NCI-H2227 (cell line): ENCODE results near the gene CARD9.
"Not testable (repeated sequence)": the region's sequence is repeated elsewhere in the genome, so short reads cannot be mapped to it uniquely, and the experiment has no call there.

Experiments
- DNase-seq: peaks from one replicate; lab custom pipeline; 2025; ENCODE audit not compliant: unreplicated experiment; lab: John Stamatoyannopoulos, UW

CARD9 gene

GRCh38 chr9:136373300-136374182 lies at the start of gene CARD9:
TSS of gene CARD9 (minus strand) at chr9:136373669. CDS start at chr9:136372078, 1,591 bp downstream.
- DNase-seq: no peak

- DNase-seq: no peak
Observed at GRCh38 chr9:136422876-136423275, 49.4 kb upstream of the CARD9 start.

DNA sequence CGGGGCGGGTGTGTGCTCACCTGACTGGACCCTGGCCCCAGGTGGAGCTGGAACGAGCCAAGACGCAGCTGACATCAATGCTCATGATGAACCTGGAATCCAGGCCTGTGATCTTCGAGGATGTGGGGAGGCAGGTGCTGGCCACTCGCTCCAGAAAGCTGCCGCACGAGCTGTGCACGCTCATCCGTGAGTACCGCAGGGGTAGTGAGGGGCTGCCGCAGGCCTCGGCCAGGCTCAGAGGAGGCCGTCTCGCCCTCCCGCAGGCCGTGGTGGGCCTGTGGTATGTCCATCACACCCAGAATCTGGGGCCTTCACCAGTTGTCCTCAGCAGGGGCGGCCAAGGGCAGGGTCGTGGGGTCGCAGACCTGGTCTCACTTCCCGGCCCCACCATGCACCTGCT lies 48.3 kb upstream of the CARD9 start:
- no peak for DNase-seq

DNA sequence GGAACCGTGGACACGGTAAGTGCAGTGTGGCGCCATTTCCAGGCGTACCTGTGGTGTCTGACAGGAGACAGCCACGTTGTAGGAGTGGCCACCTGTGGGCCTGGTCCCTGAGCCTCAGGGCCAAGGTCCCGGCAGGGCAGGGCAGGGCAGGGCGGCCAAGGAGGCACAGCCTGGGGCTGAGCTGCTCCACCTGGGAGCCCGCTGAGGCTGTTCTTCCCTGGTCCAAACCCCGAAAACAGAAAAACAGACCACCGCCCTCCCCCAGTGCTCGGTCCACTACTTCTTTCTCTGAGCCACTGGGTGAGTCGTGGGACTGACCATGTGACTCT lies 45.6 kb upstream of the CARD9 start:
- DNase-seq: no peak

- DNase-seq: no peak
Observed at GRCh38 chr9:136418182-136419091, 45.0 kb upstream of the CARD9 start.

DNA sequence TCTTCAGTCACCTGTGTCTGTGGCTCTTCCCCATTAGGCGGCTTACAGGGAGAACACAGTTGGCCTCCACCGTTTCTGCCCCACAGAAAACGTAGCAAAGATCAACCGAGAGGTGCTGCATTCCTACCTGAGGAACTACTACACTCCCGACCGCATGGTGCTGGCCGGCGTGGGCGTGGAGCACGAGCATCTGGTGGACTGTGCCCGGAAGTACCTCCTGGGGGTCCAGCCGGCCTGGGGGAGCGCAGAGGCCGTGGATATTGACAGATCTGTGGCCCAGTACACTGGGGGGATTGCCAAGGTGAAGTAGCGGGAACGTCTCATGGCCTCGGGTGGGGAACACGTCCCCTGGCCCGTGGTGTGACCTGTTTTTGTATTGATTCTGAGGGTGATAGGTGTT lies 43.4 kb upstream of the CARD9 start:
- DNase-seq: no peak

DNA sequence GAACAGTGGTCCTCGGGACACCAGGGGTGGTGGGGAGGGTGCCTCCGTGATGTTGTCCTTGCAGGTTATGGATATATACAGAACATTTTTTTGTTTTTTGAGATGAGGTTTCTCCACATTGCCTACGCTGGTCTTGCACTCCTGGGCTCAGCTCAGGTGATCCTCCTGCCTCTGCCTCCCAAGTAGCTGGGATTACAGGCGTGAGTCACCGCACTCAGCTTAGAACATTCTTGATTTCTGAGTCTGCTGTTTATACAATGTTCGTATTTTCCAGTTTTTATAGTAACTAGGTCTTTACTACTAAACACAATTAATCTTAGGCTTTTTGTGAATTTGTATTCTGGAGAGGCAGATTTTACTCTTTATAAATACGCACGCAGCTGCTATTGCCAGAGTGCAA lies 43.0 kb upstream of the CARD9 start:
- no peak for DNase-seq

GRCh38 chr9:136412962-136413361 lies 39.5 kb upstream of the CARD9 start:
- peak; percentile 26 for DNase-seq

- DNase-seq: no peak
Observed at GRCh38 chr9:136411378-136411777, 37.9 kb upstream of the CARD9 start.

- DNase-seq: peak; percentile 90
Observed at GRCh38 chr9:136410500-136411287, 37.2 kb upstream of the CARD9 start, which contains the start of the genes ENTR1 and PMPCA. TSS of gene ENTR1 (minus strand) at chr9:136410614. CDS start at chr9:136410397, 217 bp downstream. TSS of gene PMPCA (plus strand) at chr9:136410658. CDS start at chr9:136410669, 11 bp downstream.

DNA sequence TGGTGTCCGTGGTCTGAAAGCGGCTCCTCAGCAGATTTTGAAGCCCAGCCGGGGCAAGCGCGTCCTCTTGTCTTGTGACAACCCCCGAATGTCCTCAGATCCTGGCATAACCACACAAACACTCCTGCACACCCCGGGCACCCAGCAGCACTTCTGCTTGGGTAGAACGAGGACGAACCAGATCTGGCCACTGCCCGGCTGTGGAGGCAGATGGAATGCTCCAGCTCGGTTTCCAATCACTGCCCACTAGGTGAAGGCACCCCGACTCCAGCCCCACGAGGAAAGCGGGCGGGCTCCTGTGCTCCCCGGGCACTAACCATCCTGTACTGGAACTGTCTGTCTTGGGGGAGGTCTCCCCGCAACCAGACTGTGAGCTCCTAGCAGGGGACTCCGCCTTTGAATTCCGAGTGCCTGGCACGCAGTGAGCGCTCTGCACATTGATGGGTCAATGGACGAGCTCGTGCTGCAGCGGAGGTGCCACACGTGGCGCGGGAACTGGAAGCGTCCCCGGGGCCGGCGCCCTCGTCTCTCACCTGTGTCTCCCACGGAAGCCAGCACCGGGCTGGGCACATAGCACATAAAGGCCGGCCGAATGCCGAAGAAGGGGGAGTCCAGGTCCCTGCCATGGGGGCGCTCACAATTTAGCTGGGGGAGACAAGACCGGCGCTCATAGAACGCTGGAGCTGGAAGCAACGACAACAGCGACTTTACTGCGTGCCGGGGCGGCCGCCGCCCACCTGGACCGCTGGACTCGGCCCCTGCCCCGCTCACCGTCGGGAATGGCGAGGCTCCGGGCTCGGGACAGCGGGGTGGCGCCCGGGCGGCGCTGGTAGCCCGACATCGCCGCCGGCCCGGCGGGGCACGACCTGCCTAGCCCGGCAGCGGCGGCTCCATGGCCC lies 36.3 kb upstream of the CARD9 start:
- DNase-seq: peak; percentile 35

DNA sequence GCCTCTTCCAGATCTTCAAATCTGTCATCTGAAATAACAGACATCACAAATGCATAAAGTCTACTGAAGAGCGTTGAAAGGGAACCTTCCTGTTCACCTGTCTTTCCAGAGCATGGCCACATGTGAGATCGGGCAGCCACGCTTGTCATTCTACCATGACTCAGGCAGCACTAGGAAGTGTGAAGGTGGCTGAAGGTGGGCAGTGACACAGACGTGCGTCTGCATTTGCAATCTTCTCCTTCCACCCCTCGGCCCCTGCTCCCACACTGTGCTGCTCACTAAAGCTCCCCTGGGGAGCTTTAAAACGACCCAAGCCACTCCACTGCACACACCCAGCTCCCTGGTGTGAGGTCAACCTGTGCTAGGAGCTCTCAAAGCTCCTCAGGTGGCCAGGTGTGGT lies 34.4 kb upstream of the CARD9 start:
- DNase-seq: no peak

DNA sequence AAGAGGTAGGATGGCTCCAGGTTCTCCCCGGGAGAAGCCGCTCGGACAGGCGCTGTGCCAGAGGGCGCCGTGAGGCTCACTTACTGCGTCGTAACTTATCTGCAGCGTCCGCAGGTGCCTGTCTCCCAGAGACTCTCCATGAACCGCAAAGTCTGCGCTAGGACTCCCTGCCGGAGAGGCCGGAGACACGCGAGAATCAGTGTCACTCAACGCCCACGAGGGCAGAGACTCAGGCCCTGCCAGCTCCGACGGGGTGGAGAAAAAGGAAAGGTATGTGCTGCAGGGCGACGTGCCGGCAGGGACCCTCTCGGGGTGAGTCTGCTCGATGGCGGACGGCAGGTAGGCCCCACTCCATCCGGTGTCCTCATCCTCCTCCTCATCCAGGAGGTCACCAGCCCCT lies 33.6 kb upstream of the CARD9 start:
- not testable (repeated sequence) for DNase-seq

DNA sequence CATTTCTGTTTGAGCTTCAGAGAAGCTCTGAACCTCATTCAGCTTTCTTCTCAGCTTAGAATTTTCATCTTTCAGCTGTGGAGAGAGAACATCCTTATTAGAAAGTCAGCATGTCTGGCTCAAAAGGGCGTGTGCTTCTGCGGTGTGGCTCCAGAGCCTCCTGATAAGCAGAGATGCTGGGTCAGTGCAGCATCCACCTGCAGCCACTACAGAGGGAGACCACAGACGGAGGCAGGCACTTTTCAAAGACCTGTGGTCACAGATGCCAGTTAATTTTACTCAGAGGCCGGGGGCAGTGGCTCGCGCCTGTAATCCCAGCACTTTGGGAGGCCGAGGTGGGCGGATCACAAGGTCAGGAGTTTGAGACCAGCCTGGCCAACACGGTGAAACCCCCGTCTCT lies 32.4 kb upstream of the CARD9 start:
- not testable (repeated sequence) for DNase-seq

DNA sequence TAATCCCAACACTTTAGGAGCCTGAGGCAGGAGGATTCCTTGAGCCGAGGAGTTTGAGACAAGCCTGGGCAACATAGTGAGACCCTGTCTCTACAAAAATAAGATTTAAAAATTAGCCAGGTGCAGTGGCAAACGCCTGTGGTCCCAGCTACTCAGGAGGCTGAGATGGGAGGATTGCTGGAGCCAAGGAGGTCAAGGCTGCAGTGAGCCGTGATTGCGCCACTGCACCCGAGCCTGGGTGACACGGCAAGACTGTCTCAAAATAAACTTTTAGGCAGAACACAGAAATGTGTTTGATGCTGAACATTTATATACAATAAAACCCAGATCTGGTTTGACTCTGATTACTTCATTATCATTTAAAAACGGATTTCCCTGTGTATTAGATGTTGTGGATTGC lies 32.0 kb upstream of the CARD9 start:
- no peak for DNase-seq

GRCh38 chr9:136404801-136405136 lies 31.3 kb upstream of the CARD9 start:
- DNase-seq: no peak

DNA sequence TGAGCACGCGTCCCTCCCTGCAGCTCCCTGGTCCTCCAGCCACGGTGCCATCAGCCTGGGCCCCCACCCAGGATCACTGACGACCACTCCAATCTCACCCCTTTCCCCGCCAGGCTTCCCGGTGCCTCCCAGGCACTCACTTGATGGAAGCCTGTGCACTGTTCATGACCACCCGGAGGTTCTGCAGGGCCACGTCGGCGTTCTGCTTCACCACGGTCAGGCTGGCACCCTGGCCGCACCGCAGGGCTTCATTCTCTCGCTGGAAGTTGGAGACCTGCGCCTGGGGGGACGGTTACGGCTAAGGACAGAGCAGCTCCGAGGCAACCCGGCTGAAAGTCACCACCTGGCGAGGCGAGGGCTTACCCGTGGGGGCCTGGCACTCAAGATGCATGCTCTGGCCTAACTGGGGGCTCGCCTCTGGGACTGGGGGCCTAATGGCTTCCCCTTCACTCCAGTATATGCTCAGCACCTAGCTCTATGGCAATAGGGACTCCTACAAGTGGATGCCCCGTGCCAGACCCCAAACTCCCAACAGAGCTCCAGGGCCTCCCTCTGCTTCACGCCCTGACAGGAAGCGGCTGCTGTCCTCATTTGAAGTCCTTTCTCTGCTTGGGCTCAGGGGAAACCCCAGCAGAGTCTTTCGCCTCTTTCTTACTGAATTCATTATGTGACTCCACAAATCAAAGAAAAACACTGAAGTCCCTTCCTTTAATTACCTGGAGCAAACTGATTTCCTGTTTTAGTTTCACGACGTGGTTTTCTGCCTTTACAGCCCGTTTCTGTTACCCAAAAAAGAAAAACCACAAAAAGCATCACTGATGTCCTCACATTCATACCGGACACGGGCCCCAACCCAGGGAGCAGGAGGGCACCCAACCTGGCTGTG lies 30.7 kb upstream of the CARD9 start:
- no peak for DNase-seq

DNA sequence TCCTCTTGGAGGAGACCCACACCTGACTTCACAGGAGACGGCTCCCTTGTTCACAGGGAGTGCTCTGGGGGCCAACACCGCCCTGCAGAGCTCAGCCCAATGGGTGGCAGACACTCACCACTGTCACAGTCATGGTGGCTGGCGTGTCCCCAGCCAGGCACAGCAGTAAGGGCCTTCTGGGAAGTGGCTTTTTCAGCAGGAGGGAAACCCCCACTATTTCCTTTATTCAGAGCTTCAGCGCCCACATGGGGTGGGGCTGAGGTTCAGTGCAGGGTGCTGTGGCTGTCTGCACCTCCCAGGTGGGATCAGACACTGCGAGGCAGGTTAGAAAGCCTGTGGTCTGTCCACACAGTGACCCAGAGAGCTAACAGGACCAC lies 30.1 kb upstream of the CARD9 start:
- no peak for DNase-seq

GRCh38 chr9:136402067-136402466 lies 28.6 kb upstream of the CARD9 start:
- no peak for DNase-seq
